ENCODE results near the gene PIR.

PIR gene

DNA sequence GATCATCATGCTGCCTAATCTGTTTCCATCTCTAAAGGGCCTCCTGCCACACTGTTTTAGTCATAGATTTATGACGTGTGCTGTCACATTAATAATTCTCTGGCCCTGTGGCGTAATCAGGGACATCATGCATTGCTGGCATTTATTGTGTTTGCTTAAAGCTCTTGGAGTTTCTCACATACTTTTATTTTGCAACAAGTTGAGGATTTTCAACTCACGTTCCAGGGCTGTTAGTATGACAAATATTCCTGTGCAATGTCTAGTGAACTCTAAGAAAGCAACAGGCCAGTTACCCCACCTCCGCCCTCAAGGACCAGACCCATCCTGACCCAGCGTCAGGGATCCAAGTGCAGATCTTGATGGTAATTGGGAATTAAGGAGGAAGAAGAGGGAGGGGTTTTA is 150.1 kb downstream of the PIR start:
- no peak for DNase-seq

- DNase-seq, result no peak
These were observed 152.3 kb downstream of the PIR start for GRCh38 chrX:15340867-15341266.

DNA sequence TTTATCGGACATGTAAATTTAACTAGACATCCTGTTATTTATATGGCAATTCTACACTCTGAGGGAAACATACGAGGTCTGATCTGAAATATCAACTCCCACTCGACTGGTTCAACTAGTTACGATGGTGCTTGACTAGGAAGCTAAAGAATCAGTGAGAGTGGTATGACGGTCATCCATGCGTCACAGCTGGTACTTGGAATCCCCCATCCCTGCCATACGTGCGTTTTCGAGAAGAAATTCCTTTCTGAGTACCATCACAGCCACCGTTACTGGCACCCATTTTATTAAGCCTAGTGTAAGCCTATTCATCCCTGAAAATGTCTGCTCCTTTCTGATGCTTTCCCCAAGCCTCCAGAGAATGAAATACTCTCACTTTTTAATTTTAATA is 157.1 kb downstream of the PIR start:
- DNase-seq, result peak; percentile 90

DNA sequence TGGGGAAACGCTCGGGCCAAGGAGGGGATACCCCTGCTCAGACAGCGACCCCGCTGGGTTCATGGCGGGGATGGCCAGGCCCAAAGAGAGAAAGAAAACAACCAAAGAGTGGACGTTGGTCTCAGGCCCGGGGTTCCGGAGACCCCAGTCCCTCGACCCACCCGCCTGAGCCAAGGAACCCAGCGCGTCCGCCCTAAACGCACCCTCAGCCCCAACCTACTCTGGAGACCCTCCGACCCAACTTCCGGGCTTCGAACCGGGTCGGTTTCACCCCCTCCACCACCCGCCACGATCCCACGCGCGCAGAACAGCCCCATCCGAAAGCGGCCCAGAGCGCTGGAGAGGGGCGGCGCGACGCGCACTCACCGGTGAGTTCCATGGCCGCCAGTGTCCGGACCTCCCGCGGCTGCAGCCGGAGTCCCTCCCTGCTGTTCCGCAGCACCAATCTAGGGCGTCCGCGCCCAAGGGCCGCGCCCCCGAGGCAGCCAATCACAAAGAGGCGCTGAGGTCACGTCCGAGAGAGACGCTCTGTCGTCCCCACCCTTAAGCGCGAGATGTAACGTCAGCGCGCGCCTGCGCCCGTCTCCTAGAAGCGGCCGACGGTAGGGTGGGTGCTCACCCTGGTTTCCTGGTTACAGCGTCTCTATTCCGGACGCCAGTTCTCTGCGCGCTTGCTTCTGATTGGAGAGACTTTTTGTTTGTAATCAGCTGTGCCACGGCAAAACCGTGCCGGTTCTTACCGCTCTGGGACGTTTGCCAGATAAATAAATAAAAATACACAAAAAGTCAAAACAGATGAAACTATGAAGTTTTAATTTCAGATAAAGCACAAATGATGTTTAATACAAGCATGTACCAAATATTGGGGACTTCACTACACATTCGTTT is 157.8 kb downstream of the PIR start, which contains the start of gene PIGA:
Gene PIGA (minus strand): TSS at position 389 of the 888 bp plus-strand sequence. CDS start 3,593 bp downstream, outside the sequence.
- peak; percentile 99 for DNase-seq

Data from DMS53 (cell line).